IMR-90 (cell line): ENCODE results near the gene HOXC13. TPM values are rescaled to one million over a fixed set of nuclear protein-coding genes. Genes with fewer than 3 reads are reported as not detected.

Source experiments
- ATAC-seq: fragments of 200-7000 bp; cut with Tn5 transposase; 2 replicates; pipeline ENCODE4 v1.9.1; 2020; ENCODE audit warnings: low read depth, mild to moderate bottlenecking, moderate library complexity
- BruUV-seq: library from RNA; stranded (reverse); fragments of 400-500 nt; replicated peaks from 2 replicates; lab custom pipeline; 2021; lab: Mats Ljungman, UMichigan
- CTCF ChIA-PET: fragments of 300-600 bp; formaldehyde crosslinking; extraction: SDS; loops from one replicate; lab custom pipeline; 2021; ENCODE audit warnings: antibody characterized with exemption; lab: Yijun Ruan, JAX
- POLR2A ChIA-PET: fragments of 300-600 bp; sonication (Branson Sonifier 250); formaldehyde crosslinking; loops from one replicate; lab custom pipeline; 2022; ENCODE audit warnings: antibody characterized with exemption; ENCODE audit not compliant: unreplicated experiment; lab: Charles Lee
- DNase-seq: peaks from one replicate; pipeline ENCODE4 v3.0.0; 2013
- H2AFZ ChIP-seq: replicated peaks from 2 replicates; pipeline ENCODE3; 2013; ENCODE audit warnings: low read length, mild to moderate bottlenecking; ENCODE audit not compliant: poor library complexity
- H2AK5ac ChIP-seq: 2 replicates; pipeline ENCODE4 v1.6.1; 2013; ENCODE audit warnings: low read depth, low read length, inconsistent platforms
- H2AK9ac ChIP-seq: replicated peaks from 2 replicates; pipeline ENCODE3; 2013; ENCODE audit warnings: mild to moderate bottlenecking, low read depth, low read length, moderate library complexity; ENCODE audit not compliant: poor library complexity
- H2BK120ac ChIP-seq: 2 replicates; pipeline ENCODE4 v1.6.1; 2013; ENCODE audit warnings: low read depth, low read length, inconsistent platforms
- H2BK15ac ChIP-seq: 3 replicates; pipeline ENCODE4 v1.6.1; 2013; ENCODE audit warnings: low read depth, low read length, inconsistent platforms
- H2BK20ac ChIP-seq: 2 replicates; pipeline ENCODE4 v1.6.1; 2013; ENCODE audit warnings: low read depth, mild to moderate bottlenecking, inconsistent platforms, low read length, moderate library complexity
- H2BK5ac ChIP-seq: 2 replicates; pipeline ENCODE4 v1.6.1; 2013; ENCODE audit warnings: mild to moderate bottlenecking, low read depth, low read length, inconsistent platforms; ENCODE audit not compliant: poor library complexity, severe bottlenecking
- H3K14ac ChIP-seq: replicated peaks from 2 replicates; pipeline ENCODE4 v1.6.1; 2013; ENCODE audit warnings: low read depth, low read length, inconsistent platforms
- H3K18ac ChIP-seq: 2 replicates; pipeline ENCODE4 v1.6.1; 2013; ENCODE audit warnings: low read depth, low read length, control low read depth
- H3K23ac ChIP-seq: 2 replicates; pipeline ENCODE4 v1.6.1; 2013; ENCODE audit warnings: low read depth, low read length, inconsistent platforms
- H3K27ac ChIP-seq: 2 replicates; pipeline ENCODE4 v1.5.1; 2013; ENCODE audit warnings: mild to moderate bottlenecking, control low read depth, low read length; ENCODE audit not compliant: insufficient read depth
- H3K27me3 ChIP-seq: 2 replicates; pipeline ENCODE4 v1.6.1; 2013; ENCODE audit warnings: low read length; ENCODE audit not compliant: control insufficient read depth, insufficient read depth
- H3K36me3 ChIP-seq: 2 replicates; pipeline ENCODE4 v1.6.1; 2013; ENCODE audit warnings: low read length, mixed read lengths; ENCODE audit not compliant: control insufficient read depth, insufficient read depth
- H3K4ac ChIP-seq: 2 replicates; pipeline ENCODE4 v1.6.1; 2013; ENCODE audit warnings: low read depth, low read length, inconsistent platforms
- H3K4me1 ChIP-seq: 2 replicates; pipeline ENCODE4 v1.6.1; 2013; ENCODE audit warnings: low read length, mixed read lengths; ENCODE audit not compliant: control insufficient read depth, insufficient read depth
- H3K4me2 ChIP-seq: 2 replicates; pipeline ENCODE4 v1.6.1; 2013; ENCODE audit warnings: low read depth, mild to moderate bottlenecking, control low read depth, low read length, moderate library complexity
- H3K4me3 ChIP-seq: 2 replicates; pipeline ENCODE4 v1.5.1; 2013; ENCODE audit warnings: low read depth, mild to moderate bottlenecking, control low read depth, low read length, moderate library complexity; ENCODE audit not compliant: insufficient read depth
- H3K56ac ChIP-seq: 2 replicates; pipeline ENCODE4 v1.6.1; 2013; ENCODE audit warnings: low read length, inconsistent platforms; ENCODE audit not compliant: insufficient read depth; ENCODE audit errors: extremely low read depth
- H3K79me1 ChIP-seq, 2 experiments: 2 replicates each; pipeline ENCODE4 v1.6.1; 2013; ENCODE audit warnings: low read length in 2 of 2, inconsistent platforms in 1 of 2, low read depth in 1 of 2
- H3K9ac ChIP-seq: 2 replicates; pipeline ENCODE4 v1.6.1; 2013; ENCODE audit warnings: low read depth, low read length, control low read depth
- H3K9me1 ChIP-seq: 2 replicates; pipeline ENCODE4 v1.6.1; 2013; ENCODE audit warnings: low read length, inconsistent platforms; ENCODE audit not compliant: insufficient read depth
- H3K9me3 ChIP-seq: 2 replicates; pipeline ENCODE4 v1.6.1; 2013; ENCODE audit warnings: low read length; ENCODE audit not compliant: control insufficient read depth, insufficient read depth
- H4K20me1 ChIP-seq: 2 replicates; pipeline ENCODE4 v1.6.1; 2013; ENCODE audit warnings: low read length, inconsistent platforms; ENCODE audit not compliant: insufficient read depth
- H4K5ac ChIP-seq: 2 replicates; pipeline ENCODE4 v1.6.1; 2013; ENCODE audit warnings: mild to moderate bottlenecking, low read depth, low read length, control low read depth
- H4K8ac ChIP-seq, 2 experiments: 2 replicates each; pipeline ENCODE4 v1.6.1; 2013; ENCODE audit warnings: low read depth in 2 of 2, low read length in 2 of 2, control low read depth in 1 of 2, inconsistent platforms in 1 of 2
- H4K91ac ChIP-seq: 2 replicates; pipeline ENCODE4 v1.6.1; 2013; ENCODE audit warnings: low read depth, low read length, inconsistent platforms; ENCODE audit not compliant: insufficient read depth
- BHLHE40 ChIP-seq: fragments of 150-350 bp; IDR thresholded peaks from 2 replicates; pipeline ENCODE4 v1.6.1; 2016; ENCODE audit warnings: mild to moderate bottlenecking, low read depth, low read length
- CEBPB ChIP-seq: IDR thresholded peaks from 2 replicates; pipeline ENCODE4 v1.6.1; 2012; ENCODE audit warnings: low read depth, low read length, improper control_type of control experiment
- CHD1 ChIP-seq: IDR thresholded peaks from 2 replicates; pipeline ENCODE4 v1.6.1; 2012; ENCODE audit warnings: low read depth, low read length, improper control_type of control experiment
- FOS ChIP-seq: fragments of 150-350 bp; IDR thresholded peaks from 2 replicates; pipeline ENCODE4 v1.6.1; 2016; ENCODE audit warnings: low read depth, low read length
- MAFK ChIP-seq: IDR thresholded peaks from 2 replicates; pipeline ENCODE4 v1.6.1; 2012; ENCODE audit warnings: low read depth, low read length, improper control_type of control experiment
- MAZ ChIP-seq: IDR thresholded peaks from 2 replicates; pipeline ENCODE4 v1.6.1; 2012; ENCODE audit warnings: low read depth, mild to moderate bottlenecking, low read length, improper control_type of control experiment, moderate library complexity, borderline replicate concordance
- MXI1 ChIP-seq: IDR thresholded peaks from 2 replicates; pipeline ENCODE4 v1.6.1; 2012; ENCODE audit warnings: low read depth, mild to moderate bottlenecking, low read length, moderate library complexity, borderline replicate concordance
- NFE2L2 ChIP-seq: fragments of 150-350 bp; IDR thresholded peaks from 2 replicates; pipeline ENCODE4 v1.6.1; 2016; ENCODE audit warnings: low read depth, mild to moderate bottlenecking, low read length
- POLR2A ChIP-seq: IDR thresholded peaks from 2 replicates; pipeline ENCODE4 v1.6.1; 2012; ENCODE audit warnings: mild to moderate bottlenecking, low read depth, low read length
- RAD21 ChIP-seq: IDR thresholded peaks from 2 replicates; pipeline ENCODE4 v1.6.1; 2012; ENCODE audit warnings: low read length, improper control_type of control experiment
- RFX5 ChIP-seq: IDR thresholded peaks from 2 replicates; pipeline ENCODE4 v1.8.0; 2012; ENCODE audit warnings: low read depth, mild to moderate bottlenecking, low read length, moderate library complexity
- SMC3 ChIP-seq: fragments of 150-350 bp; IDR thresholded peaks from 2 replicates; pipeline ENCODE4 v1.6.1; 2016; ENCODE audit warnings: low read depth, mild to moderate bottlenecking, antibody characterized with exemption, low read length, moderate library complexity
- whole genome bisulfite sequencing, 2 experiments: methylation state at CpG; one replicate each; pipeline versions ENCODE4 v1.1.5 to v1.1.7; 2013; ENCODE audit warnings: missing lambda C conversion rate in 2 of 2; ENCODE audit not compliant: insufficient read length in 1 of 2; ENCODE audit errors: extremely low coverage in 2 of 2; 5-methylcytosine and 5-hydroxymethylcytosine counted together
- dilution Hi-C: fragments of 300-500 bp; cut with HindIII; formaldehyde crosslinking; loops from one replicate; pipeline ENCODE4 v1.14.3; 2018; ENCODE audit warnings: low sequenced_read_pairs; ENCODE audit not compliant: unreplicated experiment
- in situ Hi-C: fragments of 300-500 bp; cut with MboI; formaldehyde crosslinking; loops from 3 replicates; pipeline ENCODE4 v1.14.3; 2019; ENCODE audit warnings: low sequenced_read_pairs, inconsistent platforms, mixed read lengths
- intact Hi-C: fragments of 100-400 bp; cut with micrococcal nuclease; formaldehyde crosslinking; loops from 2 replicates; pipeline ENCODE4 v1.10.0; 2022
- polyA plus RNA-seq, 3 experiments: library from polyadenylated mRNA; depleted of rRNA; stranded (reverse); fragments of >200 nt; gene quantifications; 2 replicates each; pipeline ENCODE4 v1.2.3, GENCODE V29; 2012; ENCODE audit warnings: low replicate concordance in 1 of 3
- total RNA-seq: library from RNA; depleted of rRNA; stranded (reverse); fragments of >200 nt; gene quantifications from 2 replicates; pipeline ENCODE4 v1.2.3, GENCODE V29; 2012
- TF ChIP-seq, protein P1 (sequence below): conservative IDR thresholded peaks from 2 replicates; pipeline ENCODE4 v1.5.1; 2012; ENCODE audit warnings: mild to moderate bottlenecking, low read depth, low read length, improper control_type of control experiment

Gene HOXC13
- total and polyA plus RNA-seq, 2 of the 4 experiments (the other 2 are of a cell fraction), result not detected

DNA sequence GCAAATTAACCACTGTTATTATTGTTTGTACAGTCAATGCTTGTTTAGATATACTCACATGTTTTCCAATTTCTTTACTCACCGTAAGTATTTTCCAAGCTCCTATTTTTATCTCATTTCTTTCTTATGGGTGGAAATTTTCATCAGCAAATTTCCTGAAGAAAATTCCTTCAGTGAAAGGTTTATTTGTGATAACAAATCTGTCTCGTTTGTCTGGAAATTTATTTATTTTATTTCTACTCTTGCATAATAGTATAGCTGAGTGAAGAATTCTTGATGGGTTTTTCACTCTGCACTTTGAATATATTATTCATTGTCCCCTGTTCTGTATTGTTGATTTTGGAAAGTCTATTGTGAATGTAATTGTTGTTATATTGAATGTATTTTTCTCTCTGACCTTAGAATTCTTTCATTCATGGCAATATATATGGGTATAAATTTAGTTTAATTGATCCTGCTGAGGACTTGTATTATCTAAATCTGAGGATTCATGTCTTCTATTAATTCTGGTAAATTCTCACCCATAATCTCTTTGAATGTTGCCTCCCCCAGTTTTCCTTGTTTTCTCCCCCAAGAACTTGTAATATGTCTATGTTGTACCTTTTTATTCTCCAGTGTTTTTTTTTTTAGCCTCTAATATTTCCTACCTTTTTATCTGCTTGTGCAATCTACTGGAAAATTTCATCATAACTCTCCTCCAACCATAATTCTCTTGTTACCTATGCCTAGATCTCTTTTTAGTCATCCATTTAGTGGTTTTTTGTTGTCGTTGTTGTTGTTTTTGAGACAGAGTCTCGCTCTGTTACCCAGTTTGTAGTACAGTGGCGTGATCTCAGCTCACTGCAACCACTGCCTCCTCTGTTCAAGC lies 21.6 kb upstream of the HOXC13 start:
- Histone ChIP-seq H3K9me1 (no peaks in the 10 kb centered on the region), H2AFZ (no peak overlapping the region), H2BK15ac (no peak overlapping the region), H3K18ac (no peak overlapping the region), H3K27me3 (peaks cover 5% of the 10 kb centered on the region), H3K4me3 (no peak overlapping the region), H2AK5ac (no peak overlapping the region), H2AK9ac (no peak overlapping the region), H3K79me1 (no peaks in the 10 kb centered on the region), H4K91ac (no peak overlapping the region), H3K23ac (no peak overlapping the region), H4K5ac (no peak overlapping the region), H4K8ac (no peak overlapping the region), H3K14ac (no peak overlapping the region), H3K9me3 (no peaks in the 10 kb centered on the region), H3K4me1 (no peaks in the 10 kb centered on the region), H2BK5ac (no peak overlapping the region), H3K9ac (no peak overlapping the region), H3K27ac (no peak overlapping the region), H3K4me2 (no peak overlapping the region), H4K20me1 (no peaks in the 10 kb centered on the region), H2BK120ac (no peak overlapping the region), H3K56ac (no peak overlapping the region), H2BK20ac (no peak overlapping the region), H3K4ac (no peak overlapping the region), H3K36me3 (no peaks in the 10 kb centered on the region)
- no CpG with 5 or more reads among the region's 5 CpGs for WGBS, 2 experiments
- CTCF ChIA-PET, result no interaction called here
- intact Hi-C loops (no loop called here), dilution Hi-C loops (no loop called here), in situ Hi-C loops (no loop called here)
- no peak for TF ChIP-seq RFX5
- no peak for TF ChIP-seq CHD1
- TF ChIP-seq CEBPB, result no peak
- no peak for TF ChIP-seq SMC3
- no peak for TF ChIP-seq MAZ
- TF ChIP-seq RAD21, result no peak
- no peak for TF ChIP-seq FOS
- TF ChIP-seq MAFK, result no peak
- no peak for TF ChIP-seq MXI1
- TF ChIP-seq, protein P1, sequence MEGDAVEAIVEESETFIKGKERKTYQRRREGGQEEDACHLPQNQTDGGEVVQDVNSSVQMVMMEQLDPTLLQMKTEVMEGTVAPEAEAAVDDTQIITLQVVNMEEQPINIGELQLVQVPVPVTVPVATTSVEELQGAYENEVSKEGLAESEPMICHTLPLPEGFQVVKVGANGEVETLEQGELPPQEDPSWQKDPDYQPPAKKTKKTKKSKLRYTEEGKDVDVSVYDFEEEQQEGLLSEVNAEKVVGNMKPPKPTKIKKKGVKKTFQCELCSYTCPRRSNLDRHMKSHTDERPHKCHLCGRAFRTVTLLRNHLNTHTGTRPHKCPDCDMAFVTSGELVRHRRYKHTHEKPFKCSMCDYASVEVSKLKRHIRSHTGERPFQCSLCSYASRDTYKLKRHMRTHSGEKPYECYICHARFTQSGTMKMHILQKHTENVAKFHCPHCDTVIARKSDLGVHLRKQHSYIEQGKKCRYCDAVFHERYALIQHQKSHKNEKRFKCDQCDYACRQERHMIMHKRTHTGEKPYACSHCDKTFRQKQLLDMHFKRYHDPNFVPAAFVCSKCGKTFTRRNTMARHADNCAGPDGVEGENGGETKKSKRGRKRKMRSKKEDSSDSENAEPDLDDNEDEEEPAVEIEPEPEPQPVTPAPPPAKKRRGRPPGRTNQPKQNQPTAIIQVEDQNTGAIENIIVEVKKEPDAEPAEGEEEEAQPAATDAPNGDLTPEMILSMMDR, result no peak
- TF ChIP-seq NFE2L2, result no peak
- no peak for TF ChIP-seq POLR2A
- no peak for TF ChIP-seq BHLHE40
- POLR2A ChIA-PET, result no interaction called here
- ATAC-seq (no peak), DNase-seq (no peak)
- no TSS peak for BruUV-seq
